Measurements from ENCODE around the gene EFTUD2.

EFTUD2 gene

DNA sequence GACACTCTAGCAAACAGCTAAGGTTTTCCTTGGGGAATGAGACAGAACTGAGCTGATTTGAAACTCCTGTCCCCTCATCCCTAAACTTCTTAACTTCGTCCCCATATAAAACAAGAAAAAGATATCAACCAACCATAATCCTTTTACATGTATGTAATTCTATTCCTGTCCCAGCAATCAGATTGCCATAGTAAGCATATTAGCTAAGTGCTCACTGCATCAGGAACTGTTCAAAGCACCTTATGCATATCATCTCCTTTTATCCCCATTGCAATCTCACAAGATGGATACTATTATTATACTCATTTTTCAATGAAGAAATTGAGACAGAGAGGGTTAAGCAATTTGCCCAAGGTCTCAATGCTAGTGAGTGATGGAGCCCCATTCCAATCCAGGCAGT, 41.5 kb upstream of the EFTUD2 start:
- TF ChIP-seq EP300 (IDR thresholded peaks at IDR 0.05; ENCODE audit: borderline replicate concordance): no peak
- TF ChIP-seq RAD21 (IDR thresholded peaks at IDR 0.05; ENCODE audit: low read depth): no peak
- TF ChIP-seq FOXM1 (IDR thresholded peaks at IDR 0.05; ENCODE audit: borderline replicate concordance, low read depth): peak; percentile 12; the same call in 1 of the 2 replicates
- no peak for TF ChIP-seq ZBTB7A (IDR thresholded peaks at IDR 0.05; ENCODE audit: low read depth)

GRCh38 chr17:44940317-44940716, 41.1 kb upstream of the EFTUD2 start:
- TF ChIP-seq FOXM1 (IDR thresholded peaks at IDR 0.05; ENCODE audit: borderline replicate concordance, low read depth): peak; percentile 21; the same call in 1 of the 2 replicates
- no peak for TF ChIP-seq TAF1 (IDR thresholded peaks at IDR 0.05; ENCODE audit: low read depth)
- 0 out of 2 replicates have a peak, but pooled peaks have one; percentile 25 for TF ChIP-seq TCF12 (IDR thresholded peaks at IDR 0.05; ENCODE audit: low read depth)
- TF ChIP-seq, protein P1, sequence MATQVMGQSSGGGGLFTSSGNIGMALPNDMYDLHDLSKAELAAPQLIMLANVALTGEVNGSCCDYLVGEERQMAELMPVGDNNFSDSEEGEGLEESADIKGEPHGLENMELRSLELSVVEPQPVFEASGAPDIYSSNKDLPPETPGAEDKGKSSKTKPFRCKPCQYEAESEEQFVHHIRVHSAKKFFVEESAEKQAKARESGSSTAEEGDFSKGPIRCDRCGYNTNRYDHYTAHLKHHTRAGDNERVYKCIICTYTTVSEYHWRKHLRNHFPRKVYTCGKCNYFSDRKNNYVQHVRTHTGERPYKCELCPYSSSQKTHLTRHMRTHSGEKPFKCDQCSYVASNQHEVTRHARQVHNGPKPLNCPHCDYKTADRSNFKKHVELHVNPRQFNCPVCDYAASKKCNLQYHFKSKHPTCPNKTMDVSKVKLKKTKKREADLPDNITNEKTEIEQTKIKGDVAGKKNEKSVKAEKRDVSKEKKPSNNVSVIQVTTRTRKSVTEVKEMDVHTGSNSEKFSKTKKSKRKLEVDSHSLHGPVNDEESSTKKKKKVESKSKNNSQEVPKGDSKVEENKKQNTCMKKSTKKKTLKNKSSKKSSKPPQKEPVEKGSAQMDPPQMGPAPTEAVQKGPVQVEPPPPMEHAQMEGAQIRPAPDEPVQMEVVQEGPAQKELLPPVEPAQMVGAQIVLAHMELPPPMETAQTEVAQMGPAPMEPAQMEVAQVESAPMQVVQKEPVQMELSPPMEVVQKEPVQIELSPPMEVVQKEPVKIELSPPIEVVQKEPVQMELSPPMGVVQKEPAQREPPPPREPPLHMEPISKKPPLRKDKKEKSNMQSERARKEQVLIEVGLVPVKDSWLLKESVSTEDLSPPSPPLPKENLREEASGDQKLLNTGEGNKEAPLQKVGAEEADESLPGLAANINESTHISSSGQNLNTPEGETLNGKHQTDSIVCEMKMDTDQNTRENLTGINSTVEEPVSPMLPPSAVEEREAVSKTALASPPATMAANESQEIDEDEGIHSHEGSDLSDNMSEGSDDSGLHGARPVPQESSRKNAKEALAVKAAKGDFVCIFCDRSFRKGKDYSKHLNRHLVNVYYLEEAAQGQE (IDR thresholded peaks at IDR 0.05; ENCODE audit: low read depth): no peak
- no peak for TF ChIP-seq EGR1 (IDR thresholded peaks at IDR 0.05)
- TF ChIP-seq CEBPB (IDR thresholded peaks at IDR 0.05): 0 out of 2 replicates have a peak, but pooled peaks have one; percentile 40
- TF ChIP-seq TEAD4 (IDR thresholded peaks at IDR 0.05): peak; percentile 96
- TF ChIP-seq, protein P2, sequence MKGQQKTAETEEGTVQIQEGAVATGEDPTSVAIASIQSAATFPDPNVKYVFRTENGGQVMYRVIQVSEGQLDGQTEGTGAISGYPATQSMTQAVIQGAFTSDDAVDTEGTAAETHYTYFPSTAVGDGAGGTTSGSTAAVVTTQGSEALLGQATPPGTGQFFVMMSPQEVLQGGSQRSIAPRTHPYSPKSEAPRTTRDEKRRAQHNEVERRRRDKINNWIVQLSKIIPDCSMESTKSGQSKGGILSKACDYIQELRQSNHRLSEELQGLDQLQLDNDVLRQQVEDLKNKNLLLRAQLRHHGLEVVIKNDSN (IDR thresholded peaks at IDR 0.05): no peak
- TF ChIP-seq RAD21 (IDR thresholded peaks at IDR 0.05; ENCODE audit: low read depth): no peak
- peak; percentile 26; the same call in 1 of the 2 replicates for TF ChIP-seq EP300 (IDR thresholded peaks at IDR 0.05; ENCODE audit: borderline replicate concordance)
- no peak for TF ChIP-seq ZBTB7A (IDR thresholded peaks at IDR 0.05; ENCODE audit: low read depth)
- no peak for TF ChIP-seq YY1 (IDR thresholded peaks at IDR 0.05; ENCODE audit: low read depth)
- TF ChIP-seq CREB1 (IDR thresholded peaks at IDR 0.05; ENCODE audit: low read depth): no peak
- TF ChIP-seq MAX (IDR thresholded peaks at IDR 0.05): no peak
- TF ChIP-seq NFIC (IDR thresholded peaks at IDR 0.05): peak; percentile 67

GRCh38 chr17:44935116-44935515, 35.9 kb upstream of the EFTUD2 start:
- TF ChIP-seq CEBPB (IDR thresholded peaks at IDR 0.05): no peak
- TF ChIP-seq MAX (IDR thresholded peaks at IDR 0.05): no peak
- TF ChIP-seq, protein P2 (IDR thresholded peaks at IDR 0.05): no peak
- no peak for TF ChIP-seq CREB1 (IDR thresholded peaks at IDR 0.05; ENCODE audit: low read depth)
- no peak for TF ChIP-seq EP300 (IDR thresholded peaks at IDR 0.05; ENCODE audit: borderline replicate concordance)

DNA sequence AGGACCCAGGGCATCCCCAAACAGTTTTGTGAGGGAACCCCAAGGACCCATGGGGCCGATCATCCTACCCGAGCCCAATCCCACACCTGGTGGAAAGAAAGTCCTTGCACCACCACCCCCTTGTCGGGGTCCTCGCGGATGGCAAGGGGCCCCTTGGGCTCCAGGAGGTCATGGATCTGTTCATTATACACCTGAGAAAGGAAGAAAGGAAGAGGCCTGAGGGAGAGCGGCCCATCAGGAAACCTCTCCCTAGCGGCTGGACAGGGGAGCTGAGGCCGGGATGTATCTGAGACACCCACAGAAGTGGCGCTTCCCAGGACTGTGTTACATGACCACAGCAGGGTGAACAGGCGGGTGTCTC, 35.5 kb upstream of the EFTUD2 start:
- no peak for TF ChIP-seq MAX (IDR thresholded peaks at IDR 0.05)
- TF ChIP-seq, protein P1 (IDR thresholded peaks at IDR 0.05; ENCODE audit: low read depth): no peak
- TF ChIP-seq TEAD4 (IDR thresholded peaks at IDR 0.05): no peak
- no peak for TF ChIP-seq ZBTB7A (IDR thresholded peaks at IDR 0.05; ENCODE audit: low read depth)
- TF ChIP-seq CEBPB (IDR thresholded peaks at IDR 0.05): no peak
- TF ChIP-seq TCF12 (IDR thresholded peaks at IDR 0.05; ENCODE audit: low read depth): no peak
- no peak for TF ChIP-seq NFIC (IDR thresholded peaks at IDR 0.05)
- no peak for TF ChIP-seq CREB1 (IDR thresholded peaks at IDR 0.05; ENCODE audit: low read depth)
- TF ChIP-seq RAD21 (IDR thresholded peaks at IDR 0.05; ENCODE audit: low read depth): no peak
- no peak for TF ChIP-seq YY1 (IDR thresholded peaks at IDR 0.05; ENCODE audit: low read depth)
- no peak for TF ChIP-seq EP300 (IDR thresholded peaks at IDR 0.05; ENCODE audit: borderline replicate concordance)
- TF ChIP-seq, protein P2 (IDR thresholded peaks at IDR 0.05): no peak
- TF ChIP-seq FOXM1 (IDR thresholded peaks at IDR 0.05; ENCODE audit: borderline replicate concordance, low read depth): no peak
- TF ChIP-seq EGR1 (IDR thresholded peaks at IDR 0.05): no peak
- TF ChIP-seq TAF1 (IDR thresholded peaks at IDR 0.05; ENCODE audit: low read depth): no peak

DNA sequence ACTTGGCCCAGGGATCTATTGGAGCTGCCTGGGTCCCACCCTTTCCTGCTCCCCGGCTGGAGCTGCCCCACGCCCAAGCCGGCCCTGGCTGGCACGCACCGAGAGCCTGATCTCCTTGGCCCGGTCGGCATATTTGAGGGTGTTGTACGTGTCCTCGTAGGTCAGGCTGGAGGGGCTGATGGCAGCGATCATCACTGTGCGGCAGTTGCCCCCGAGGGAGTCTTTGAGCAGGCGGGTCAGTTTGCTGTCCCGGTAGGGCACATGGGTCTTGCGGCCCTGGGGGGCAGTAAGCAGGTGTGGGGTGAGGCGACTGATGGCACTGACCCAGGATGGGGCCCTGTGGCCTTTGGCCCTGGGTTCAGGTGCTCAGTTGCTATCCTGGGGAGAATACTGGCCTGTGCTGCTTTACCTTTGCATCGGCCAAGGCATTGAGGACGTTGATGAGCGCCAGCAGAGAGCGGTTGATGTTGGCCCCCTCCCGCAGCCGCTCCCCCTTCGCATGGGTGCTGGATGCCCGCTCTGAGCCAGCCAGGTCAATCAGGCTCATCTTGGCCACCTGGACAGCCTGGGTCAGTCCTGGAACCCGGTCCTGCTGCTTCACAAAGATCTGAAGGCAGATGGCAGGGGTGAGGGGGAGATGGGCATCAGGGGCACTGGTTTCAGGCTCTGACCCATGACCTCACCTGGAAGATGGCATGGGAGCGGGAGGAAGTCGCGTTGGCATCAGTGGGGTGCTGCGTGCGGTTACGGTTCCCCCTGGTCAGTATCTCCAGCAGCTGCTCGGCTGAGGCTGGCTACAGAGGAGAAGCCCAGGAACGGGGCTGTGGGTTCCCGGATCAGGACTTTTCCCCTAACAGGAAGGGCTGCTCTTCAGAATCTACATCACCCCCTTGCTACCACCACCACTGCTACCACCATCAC, 34.8 kb upstream of the EFTUD2 start:
- TF ChIP-seq CEBPB (IDR thresholded peaks at IDR 0.05): no peak
- no peak for TF ChIP-seq TAF1 (IDR thresholded peaks at IDR 0.05; ENCODE audit: low read depth)
- TF ChIP-seq, protein P1 (IDR thresholded peaks at IDR 0.05; ENCODE audit: low read depth): no peak
- no peak for TF ChIP-seq EP300 (IDR thresholded peaks at IDR 0.05; ENCODE audit: borderline replicate concordance)
- no peak for TF ChIP-seq NFIC (IDR thresholded peaks at IDR 0.05)
- TF ChIP-seq FOXM1 (IDR thresholded peaks at IDR 0.05; ENCODE audit: borderline replicate concordance, low read depth): no peak
- TF ChIP-seq EGR1 (IDR thresholded peaks at IDR 0.05): no peak
- TF ChIP-seq MAX (IDR thresholded peaks at IDR 0.05): no peak
- TF ChIP-seq TCF12 (IDR thresholded peaks at IDR 0.05; ENCODE audit: low read depth): no peak
- TF ChIP-seq ZBTB7A (IDR thresholded peaks at IDR 0.05; ENCODE audit: low read depth): no peak
- no peak for TF ChIP-seq RAD21 (IDR thresholded peaks at IDR 0.05; ENCODE audit: low read depth)
- TF ChIP-seq YY1 (IDR thresholded peaks at IDR 0.05; ENCODE audit: low read depth): no peak

Measured in Ishikawa (cell line).